Motor neuron (in vitro differentiated cells): ENCODE measurements around the gene NTSR1. TPM values are rescaled to one million over a fixed set of nuclear protein-coding genes. Genes with fewer than 3 reads are reported as not detected.

ENCODE experiments used
- ATAC-seq, 8 experiments: fragments of 200-7000 bp; cut with Tn5 transposase; replicated peaks in 6 of 8; 2 replicates each; pipeline ENCODE4 v1.8.0; 2021; ENCODE audit warnings: mild to moderate bottlenecking in 8 of 8, moderate library complexity in 8 of 8
- H3K27ac ChIP-seq, 2 donors: fragments of 250-450 bp; sonication (Bioruptor Pico); 2 replicates each; pipeline ENCODE4 v1.9.0; 2021; ENCODE audit warnings: antibody characterized with exemption in 2 of 2, mild to moderate bottlenecking in 2 of 2, moderate library complexity in 1 of 2
- H3K4me1 ChIP-seq, 2 donors: fragments of 250-450 bp; sonication (Bioruptor Pico); replicated peaks in 1 of 2; 2 replicates each; pipeline ENCODE4 v1.6.1; 2021; ENCODE audit warnings: antibody characterized with exemption in 2 of 2, mild to moderate bottlenecking in 2 of 2, moderate library complexity in 1 of 2
- H3K4me3 ChIP-seq, 5 donors: fragments of 250-450 bp; sonication (Bioruptor Pico); 2 replicates each; pipeline ENCODE4 v1.9.0; 2021; ENCODE audit warnings: antibody characterized with exemption in 5 of 5, mild to moderate bottlenecking in 5 of 5, moderate library complexity in 4 of 5
- WGBS, 10 experiments: fragments of 450-650 bp; shearing (Covaris generic); methylation state at CpG; one replicate each; pipeline ENCODE4 v1.0.0; 2022; 5-methylcytosine and 5-hydroxymethylcytosine counted together
- in situ Hi-C, 9 experiments: fragments of 400-800 bp; cut with MboI; loops; one replicate each; pipeline ENCODE4 v1.15.0; 2021; ENCODE audit warnings: low sequenced_read_pairs in 9 of 9, low pct_unique_long_range_greater_than_20kb in 2 of 9; ENCODE audit not compliant: unreplicated experiment in 9 of 9
- total RNA-seq, 8 experiments: library from RNA; unstranded; fragments of 300-600 nt; gene quantifications; 2 replicates each; pipeline versions ENCODE4 v1.2.3 to v1.2.4, GENCODE V29; 2022

NTSR1 gene
- total RNA-seq, 8 experiments from 2014 or later = 0.13 to 1.3 (median 0.52) TPM; not detected in 1

DNA sequence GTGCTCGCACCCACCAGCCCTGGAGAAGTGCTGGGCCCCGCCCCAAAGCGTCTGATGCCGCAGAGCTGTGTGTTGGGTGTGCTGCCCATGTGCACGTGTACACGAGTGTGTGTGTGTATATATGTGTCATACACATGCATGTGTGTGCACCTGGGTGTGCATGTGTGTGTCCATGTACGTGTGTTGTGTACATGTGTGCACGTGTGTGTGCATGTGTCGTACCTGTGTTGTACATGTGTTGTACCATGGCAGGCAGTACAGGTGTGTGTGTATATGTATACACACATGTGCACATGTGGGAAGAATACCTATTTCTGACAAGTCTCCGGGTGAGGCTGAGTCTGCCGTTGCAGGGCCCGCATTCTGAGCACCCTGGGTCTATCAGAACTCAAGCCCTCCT, 81.4 kb downstream of the NTSR1 start:
- 80% methylated on average over 2 of the region's 12 CpGs; no CpG with 5 or more reads in 9 of the 10 experiments for WGBS, 10 experiments
- H3K4me1 ChIP-seq = peaks cover 23 to 27% of the 10 kb centered on the region in 2 donors
- in situ Hi-C loops = loop anchor here in 6 of 9 experiments (10.0 to 25.0 kb wide), 3 partner anchors 103 to 128 kb away; no protein-coding TSS in a partner anchor

DNA sequence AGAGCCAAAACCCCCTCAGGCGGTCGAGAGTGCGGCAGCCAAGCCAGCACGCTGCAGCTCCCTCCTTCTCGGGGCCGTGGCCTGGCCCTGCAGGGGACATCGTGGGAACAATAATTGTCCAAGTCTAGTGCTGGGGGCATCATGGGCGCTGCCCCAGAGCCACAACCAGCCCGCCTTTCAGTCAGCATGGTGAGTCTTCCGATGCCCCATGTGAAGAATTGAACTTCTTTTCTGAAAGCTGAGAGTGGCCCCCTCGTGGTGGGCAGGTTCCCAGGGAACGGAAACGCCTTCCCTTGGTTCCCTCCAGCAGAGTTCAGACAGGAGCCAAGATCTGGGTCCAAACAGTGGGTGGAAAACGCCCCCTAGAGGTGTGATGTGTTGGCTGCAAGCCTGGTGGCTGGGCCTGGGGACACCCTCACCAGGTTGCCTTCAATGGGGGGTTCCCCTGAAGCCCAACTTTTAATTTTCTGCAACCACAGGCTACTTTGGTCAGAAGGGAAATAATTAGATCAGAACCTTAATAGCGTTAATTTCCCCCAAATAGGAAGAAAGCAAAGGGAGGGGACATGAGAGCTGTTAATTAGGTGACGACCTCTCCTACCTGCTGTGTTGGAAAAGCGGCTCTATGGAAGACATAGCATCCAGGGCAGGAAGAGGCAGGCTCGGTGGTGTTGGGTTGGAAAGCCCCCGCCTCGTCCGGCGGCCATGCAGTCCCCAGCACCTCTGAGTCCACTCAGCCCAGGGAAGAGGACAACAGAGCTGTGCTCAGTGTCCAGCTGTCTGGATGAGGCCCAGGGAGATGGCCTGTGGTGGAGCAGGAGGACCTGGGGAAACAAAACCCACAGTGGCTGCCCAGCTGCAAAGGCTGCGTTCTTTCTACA, 82.9 kb downstream of the NTSR1 start:
- Histone ChIP-seq H3K4me1 (peaks cover 10 to 14% of the 10 kb centered on the region in 2 donors), H3K27ac (no peak overlapping the region), H3K4me3 (no peak overlapping the region)
- ATAC-seq = peak; percentile 9 to 51 (median 38)
- 0 to 80% (median 16%) methylated on average over 1 to 11 of the region's 23 CpGs; no CpG with 5 or more reads in 2 of the 10 experiments for WGBS, 10 experiments
- in situ Hi-C loops = loop anchor here in 6 of 9 experiments (10.0 to 25.0 kb wide), 3 partner anchors 104 to 129 kb away; no protein-coding TSS in a partner anchor

More for the DNA sequence above, 81.4 kb downstream of the NTSR1 start:
- Histone ChIP-seq H3K4me3 (no peak overlapping the region), H3K27ac (no peak overlapping the region)
- no peak for ATAC-seq

DNA sequence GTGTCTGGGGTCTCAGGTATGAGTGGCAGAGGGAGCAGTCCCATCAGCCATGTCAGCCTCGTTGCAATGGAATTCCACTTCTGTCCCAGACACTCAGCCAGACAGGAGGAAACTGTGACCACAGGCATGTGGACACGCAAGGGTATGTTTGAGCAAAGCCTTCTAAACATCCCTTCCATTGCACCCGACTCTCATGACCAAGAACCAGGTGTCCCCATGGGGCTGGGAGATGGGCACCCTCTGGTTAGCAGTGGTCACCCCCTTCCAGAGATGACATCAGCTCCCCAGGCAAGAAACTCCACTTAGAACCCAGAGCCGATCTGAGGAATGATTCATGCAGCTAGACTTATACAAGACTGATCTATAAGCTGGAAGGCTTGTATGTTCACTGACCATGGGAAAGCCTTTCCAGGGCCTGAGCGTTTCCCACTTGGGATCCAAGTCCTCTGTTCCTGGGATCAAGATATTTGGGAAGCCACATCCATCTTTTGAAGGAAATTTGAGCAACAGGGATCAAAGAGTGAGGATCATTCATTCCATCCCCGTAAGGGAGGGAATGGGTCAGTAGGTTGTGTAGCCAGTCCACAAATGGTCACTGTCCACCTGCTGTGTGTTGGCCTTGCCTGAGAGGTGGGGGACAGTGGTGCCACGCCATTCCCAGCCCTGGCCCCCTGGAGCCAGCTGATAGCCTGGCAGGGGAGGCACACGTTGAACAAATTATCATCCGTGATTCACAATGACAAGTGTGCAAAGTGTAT, 83.7 kb downstream of the NTSR1 start:
- no peak overlapping the region for H3K4me3 ChIP-seq
- no peak overlapping the region for H3K27ac ChIP-seq
- H3K4me1 ChIP-seq = peaks cover 8 to 14% of the 10 kb centered on the region in 2 donors
- no peak for ATAC-seq
- in situ Hi-C loops = loop anchor here in 6 of 9 experiments (10.0 to 25.0 kb wide), 3 partner anchors 105 to 130 kb away; no protein-coding TSS in a partner anchor
- WGBS, 10 experiments = 10 to 64% (median 23%) methylated on average over 1 to 4 of the region's 9 CpGs; no CpG with 5 or more reads in 4 of the 10 experiments

DNA sequence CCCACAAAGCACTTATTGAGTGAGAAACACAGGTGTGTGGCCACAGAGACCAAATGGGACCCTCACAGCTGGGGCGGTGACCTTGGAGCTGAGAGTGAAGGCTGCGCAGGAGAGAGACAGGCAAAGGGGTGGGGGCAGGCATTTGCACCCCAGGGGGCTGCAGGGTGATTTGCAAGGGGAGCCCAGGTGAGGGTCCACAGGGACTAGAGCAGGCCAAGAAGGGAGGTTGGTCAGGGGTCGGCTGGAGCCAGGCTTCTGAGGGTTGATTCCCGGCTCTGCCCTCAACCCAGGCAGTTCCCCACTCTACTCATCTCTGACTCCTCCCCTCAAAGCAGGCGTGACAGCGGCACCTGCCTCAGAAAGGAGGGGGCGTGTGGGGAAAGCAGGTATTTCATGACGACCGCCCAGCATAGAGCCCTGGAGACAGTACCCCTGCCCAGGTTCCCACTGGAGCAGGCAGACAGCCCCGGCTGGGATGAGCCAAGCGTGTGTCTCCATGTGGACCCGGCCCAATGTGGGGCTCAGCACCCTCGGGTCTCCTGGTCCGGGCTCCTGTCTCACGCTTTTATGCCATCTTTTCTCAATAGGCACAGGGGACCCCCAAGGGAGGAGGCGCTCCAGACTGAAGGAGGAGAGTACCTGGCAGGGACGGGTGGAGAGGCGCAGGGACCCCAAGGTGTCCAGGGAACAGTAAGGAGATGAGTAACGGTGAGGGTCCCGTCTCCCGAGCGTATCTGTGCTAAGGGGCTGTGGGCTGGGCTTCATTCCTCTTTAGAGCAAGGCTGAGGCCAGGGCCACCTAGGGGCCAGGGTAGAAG, 84.5 kb downstream of the NTSR1 start:
- Histone ChIP-seq H3K27ac (no peak overlapping the region), H3K4me3 (peak overlapping the region in 1 of 5 donors; percentile 33), H3K4me1 (peaks cover 8 to 14% of the 10 kb centered on the region in 2 donors)
- no peak for ATAC-seq
- 90% methylated on average over 2 of the region's 22 CpGs; no CpG with 5 or more reads in 9 of the 10 experiments for WGBS, 10 experiments
- in situ Hi-C loops = loop anchor here in 6 of 9 experiments (10.0 to 25.0 kb wide), 3 partner anchors 106 to 131 kb away; no protein-coding TSS in a partner anchor

DNA sequence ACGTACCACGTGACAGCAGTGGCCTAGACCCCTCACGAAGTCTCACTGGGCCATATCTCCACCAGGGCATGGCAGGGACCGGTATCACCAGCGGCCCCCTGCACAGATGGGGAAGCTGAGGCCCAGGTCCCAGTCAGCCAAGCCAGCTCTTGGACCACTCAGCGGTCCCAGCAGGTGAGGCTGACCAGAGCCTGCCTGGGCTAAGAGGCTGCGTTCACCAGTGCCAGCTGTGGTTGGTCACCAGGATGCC, 85.0 kb downstream of the NTSR1 start:
- H3K4me1 ChIP-seq = peaks cover 4 to 14% of the 10 kb centered on the region in 2 donors
- 0 to 70% (median 20%) methylated on average over 1 to 2 of the region's 7 CpGs; no CpG with 5 or more reads in 7 of the 10 experiments for WGBS, 10 experiments
- peak overlapping the region in 1 of 2 donors; percentile 73 for H3K27ac ChIP-seq
- in situ Hi-C loops = loop anchor here in 6 of 9 experiments (10.0 to 25.0 kb wide), 3 partner anchors 106 to 131 kb away; no protein-coding TSS in a partner anchor
- peak overlapping the region in 3 of 5 donors; percentile 27 to 33 (median 31) for H3K4me3 ChIP-seq
- ATAC-seq = no peak

DNA sequence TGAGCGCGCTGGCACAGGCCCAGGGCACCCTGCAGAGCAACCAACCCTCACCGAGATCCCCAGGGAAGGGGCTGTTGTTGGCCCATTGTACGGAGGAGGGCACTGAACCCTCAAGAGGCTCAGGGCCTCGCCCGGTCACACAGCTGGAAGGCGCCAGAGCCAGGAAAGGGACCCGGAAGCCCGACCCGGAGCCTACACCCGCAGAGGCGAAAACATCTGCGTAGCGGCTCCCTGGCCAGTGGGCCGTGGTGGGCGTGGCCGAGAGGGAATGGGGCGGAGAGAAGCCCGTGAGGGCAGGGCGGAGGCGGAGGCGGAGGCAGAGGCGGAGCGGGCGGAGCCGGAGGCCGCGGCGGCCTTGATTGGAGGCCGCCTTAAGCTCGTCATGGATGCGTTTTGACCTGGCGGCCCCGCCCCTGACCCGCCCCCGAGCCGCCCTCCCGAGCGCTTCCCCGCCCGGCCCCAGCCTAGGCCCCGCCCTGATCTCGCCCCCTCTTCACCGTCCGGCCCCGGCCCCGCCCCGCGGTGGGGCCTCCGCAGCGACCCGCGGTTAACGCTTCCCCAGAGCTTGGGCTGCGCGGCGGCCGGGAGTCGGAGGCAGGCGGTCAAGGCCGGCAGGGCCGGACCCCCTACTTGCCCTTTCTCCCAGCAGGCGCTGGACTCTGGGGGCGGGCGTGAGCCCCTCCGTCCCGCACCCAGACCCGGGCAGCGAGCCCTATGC, 85.5 kb downstream of the NTSR1 start:
- in situ Hi-C loops = loop anchor here in 6 of 9 experiments (10.0 to 25.0 kb wide), 3 partner anchors 107 to 132 kb away; no protein-coding TSS in a partner anchor
- Histone ChIP-seq H3K4me1 (peaks cover 2 to 14% of the 10 kb centered on the region in 2 donors), H3K4me3 (peak overlapping the region; percentile 68 to 92 (median 85)), H3K27ac (peak overlapping the region; percentile 55 to 74)
- WGBS, 10 experiments = 0 to 10% (median 0%) methylated on average over 2 to 8 of the region's 69 CpGs; no CpG with 5 or more reads in 5 of the 10 experiments
- ATAC-seq = peak; percentile 73 to 84 (median 76)

DNA sequence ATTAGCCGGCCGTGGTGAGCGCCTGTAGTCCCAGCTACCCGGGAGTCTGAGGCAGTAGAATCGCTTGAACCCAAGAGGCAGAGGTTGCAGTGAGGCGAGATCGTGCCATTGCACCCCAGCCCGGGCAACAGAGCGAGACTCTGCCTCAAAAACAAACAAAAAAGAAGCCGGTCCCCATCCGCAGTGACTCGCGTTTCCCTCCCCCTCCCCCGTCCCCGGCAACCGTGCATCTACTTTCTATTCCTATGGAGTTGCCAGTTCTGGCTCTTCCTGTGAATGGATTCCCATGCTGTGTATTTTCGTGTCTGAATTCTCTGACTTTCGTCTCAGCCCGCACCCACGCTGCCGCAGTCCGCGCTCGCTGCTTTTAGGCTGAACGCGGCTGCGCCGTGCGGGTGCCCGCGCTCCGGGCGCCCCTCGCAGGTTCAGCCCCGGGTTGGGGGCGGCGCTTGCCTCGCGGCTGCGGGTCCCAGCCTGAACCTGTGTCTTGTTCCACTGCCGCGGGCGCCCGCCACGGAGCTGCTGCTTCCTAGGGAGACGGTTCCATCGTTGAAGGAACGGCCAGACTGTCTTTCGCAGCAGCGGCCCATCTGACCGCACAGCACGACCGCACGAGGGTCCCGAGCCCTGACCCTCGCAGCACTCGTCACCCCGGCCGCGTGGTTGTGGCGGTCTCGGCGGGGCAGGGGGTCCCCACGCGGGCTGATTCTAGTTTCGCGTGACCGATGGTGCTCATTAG, 86.6 kb downstream of the NTSR1 start:
- 0 to 10% (median 0%) methylated on average over 2 to 18 of the region's 68 CpGs; no CpG with 5 or more reads in 5 of the 10 experiments for WGBS, 10 experiments
- in situ Hi-C loops = loop anchor here in 6 of 9 experiments (10.0 to 25.0 kb wide), 3 partner anchors 108 to 133 kb away; no protein-coding TSS in a partner anchor
- peak; percentile 0 to 44 (median 22) for ATAC-seq
- peak overlapping the region; percentile 59 to 74 for H3K27ac ChIP-seq
- H3K4me3 ChIP-seq = peak overlapping the region; percentile 68 to 92 (median 85)
- peaks cover 2 to 14% of the 10 kb centered on the region in 2 donors for H3K4me1 ChIP-seq

DNA sequence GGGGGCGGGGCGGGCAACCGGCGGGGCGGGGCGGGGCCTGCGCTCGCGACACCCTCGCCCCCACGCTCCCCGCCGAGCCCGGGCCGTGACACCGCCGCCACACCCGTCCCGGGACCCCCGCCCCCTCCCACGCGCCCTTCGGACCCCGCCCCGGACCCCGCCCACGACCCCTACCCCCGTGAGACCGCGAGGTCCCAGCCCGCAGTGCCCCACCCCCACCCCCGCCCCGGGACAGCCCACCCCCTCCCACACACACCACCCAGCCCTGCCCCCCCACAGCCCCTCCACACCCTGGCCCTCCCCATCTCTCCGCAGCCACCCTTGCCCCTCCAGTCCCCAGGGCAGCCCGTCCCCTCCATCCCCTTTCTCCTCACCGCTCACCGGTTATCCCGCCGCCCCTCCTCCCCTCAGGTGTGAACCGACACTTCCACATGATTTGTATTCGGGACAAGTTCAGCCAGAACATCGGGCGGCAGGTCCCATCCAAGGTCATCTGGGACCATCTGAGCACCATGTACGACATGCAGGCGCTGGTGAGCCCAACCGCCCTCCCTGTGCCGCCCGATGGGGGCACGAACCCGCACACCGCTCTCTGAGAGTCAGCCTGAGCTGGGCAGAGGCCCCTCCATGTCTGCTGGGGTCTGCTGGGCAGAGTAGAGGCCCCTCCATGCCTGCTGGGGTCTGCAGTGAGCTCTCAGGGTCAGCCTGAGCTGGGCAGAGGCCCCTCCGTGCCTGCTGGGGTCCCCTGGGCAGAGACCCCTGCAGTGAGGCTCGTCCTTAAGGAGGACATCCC, 88.3 kb downstream of the NTSR1 start:
- H3K4me1 ChIP-seq = peaks cover 0 to 11% of the 10 kb centered on the region in 2 donors
- H3K27ac ChIP-seq = peak overlapping the region; percentile 81 to 87
- in situ Hi-C loops = loop anchor here in 6 of 9 experiments (10.0 to 25.0 kb wide), 3 partner anchors 110 to 135 kb away; no protein-coding TSS in a partner anchor
- ATAC-seq = no peak
- peak overlapping the region; percentile 68 to 92 (median 85) for H3K4me3 ChIP-seq
- WGBS, 10 experiments = 67 to 74% methylated on average over 2 to 9 of the region's 53 CpGs; no CpG with 5 or more reads in 8 of the 10 experiments

DNA sequence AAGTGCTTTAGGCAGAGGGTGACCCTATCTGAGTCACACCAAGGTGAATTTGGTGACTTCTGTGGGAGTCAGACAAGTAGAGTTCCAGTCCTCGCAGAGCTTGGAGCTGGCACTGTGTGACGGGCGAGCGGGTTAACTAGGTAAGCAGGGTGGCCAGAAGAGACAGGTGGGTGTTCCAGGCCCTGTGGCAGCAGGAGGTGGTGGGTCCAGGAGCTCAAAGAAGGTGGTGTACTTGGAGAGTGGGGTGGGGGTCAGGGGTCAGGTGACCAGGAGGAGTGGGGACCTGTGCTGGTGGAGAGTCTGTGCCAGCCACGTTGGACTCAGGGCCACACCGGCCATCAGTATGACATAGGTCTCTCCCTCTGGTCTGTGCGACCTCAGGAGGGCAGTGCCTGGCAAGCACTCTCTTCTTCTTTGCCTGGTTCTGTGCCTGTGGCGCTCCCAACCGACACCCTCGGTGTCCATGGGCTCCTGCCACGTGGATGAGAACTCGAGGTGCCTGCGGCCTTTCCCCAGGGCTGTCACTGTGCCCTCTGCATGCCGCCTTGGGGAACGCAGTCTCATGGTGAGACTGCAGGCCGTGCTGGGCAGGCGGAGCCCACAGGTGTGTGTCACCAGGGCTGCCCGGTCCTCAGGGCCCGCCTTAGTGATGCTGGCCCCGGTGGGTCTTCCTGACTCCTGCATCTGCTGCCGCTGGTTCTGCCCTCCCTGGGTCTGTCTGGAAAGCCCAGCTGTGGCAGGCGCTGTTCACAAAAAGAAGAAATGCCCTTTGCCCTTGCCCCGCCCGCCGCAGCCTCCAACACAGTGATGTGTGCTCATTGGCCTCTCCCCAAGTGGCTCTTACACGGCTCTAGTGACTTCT, 89.3 kb downstream of the NTSR1 start:
- peak overlapping the region in 1 of 5 donors; percentile 85 for H3K4me3 ChIP-seq
- in situ Hi-C loops = loop anchor here in 6 of 9 experiments (10.0 to 25.0 kb wide), 3 partner anchors 111 to 136 kb away; no protein-coding TSS in a partner anchor
- 79 to 95% (median 87%) methylated on average over 6 to 13 of the region's 26 CpGs; no CpG with 5 or more reads in 5 of the 10 experiments for WGBS, 10 experiments
- H3K4me1 ChIP-seq = peaks cover 0 to 11% of the 10 kb centered on the region in 2 donors
- no peak overlapping the region for H3K27ac ChIP-seq
- no peak for ATAC-seq
